Endothelial cell of umbilical vein (primary cell): ENCODE measurements around the gene NLRP6. TPM values are rescaled to one million over a fixed set of nuclear protein-coding genes. Genes with fewer than 3 reads are reported as not detected.
"Not testable (repeated sequence)": the region's sequence is repeated elsewhere in the genome, so short reads cannot be mapped to it uniquely, and the experiment has no call there.

Source experiments
- BruUV-seq: library from RNA; stranded (reverse); fragments of 400-500 nt; replicated peaks from 2 replicates; lab custom pipeline; 2021; lab: Mats Ljungman, UMichigan
- CTCF ChIA-PET: fragments of 300-600, 350-600 bp; sonication (Branson Sonifier 250); formaldehyde crosslinking; loops from one replicate; lab custom pipeline; 2021; ENCODE audit warnings: antibody characterized with exemption, inconsistent platforms; lab: Charles Lee
- POLR2A ChIA-PET: fragments of 300-600, 350-600 bp; sonication (Branson Sonifier 250); formaldehyde crosslinking; loops from one replicate; lab custom pipeline; 2021; ENCODE audit warnings: antibody characterized with exemption, inconsistent platforms; lab: Charles Lee
- DNase-seq: peaks from one replicate; pipeline ENCODE4 v3.0.0-alpha.2; 2011; ENCODE audit warnings: low read depth, low spot score
- FAIRE-seq: peaks from 2 replicates; lab custom pipeline; 2011; peaks lifted over from hg19 to GRCh38; lab: Jason Lieb, UNC
- H2AFZ ChIP-seq: 2 replicates; pipeline ENCODE4 v1.6.0; 2012; ENCODE audit warnings: low read depth, low read length, control low read depth, inconsistent platforms
- H3K27ac ChIP-seq: 2 replicates; pipeline ENCODE4 v1.5.1; 2011; ENCODE audit warnings: low read depth, mild to moderate bottlenecking, control low read depth, low read length, moderate library complexity; ENCODE audit not compliant: insufficient read depth
- H3K27me3 ChIP-seq, 2 experiments: 2 replicates each; pipeline versions ENCODE4 v1.6.0 to v1.6.1; 2011; ENCODE audit warnings: low read length in 2 of 2, mixed read lengths in 1 of 2; ENCODE audit not compliant: control insufficient read depth in 2 of 2, insufficient read depth in 2 of 2
- H3K36me3 ChIP-seq, 2 experiments: 2 replicates in 1 of 2; 3 replicates in 1 of 2; pipeline ENCODE4 v1.5.1; 2011; ENCODE audit warnings: low read length in 2 of 2, mild to moderate bottlenecking in 1 of 2, moderate library complexity in 1 of 2; ENCODE audit not compliant: control insufficient read depth in 2 of 2, insufficient read depth in 2 of 2; ENCODE audit errors: extremely low read depth in 1 of 2
- H3K4me1 ChIP-seq: 3 replicates; pipeline ENCODE4 v1.5.1; 2011; ENCODE audit warnings: mild to moderate bottlenecking, low read length; ENCODE audit not compliant: control insufficient read depth, insufficient read depth; ENCODE audit errors: extremely low read depth
- H3K4me2 ChIP-seq: 2 replicates; pipeline ENCODE4 v1.6.1; 2011; ENCODE audit warnings: low read length, control low read depth, mixed read lengths; ENCODE audit not compliant: insufficient read depth
- H3K4me3 ChIP-seq, 3 experiments: fragments of 200-600 bp in 1 of 3; sonication (generic), shearing (Covaris generic) in 1 of 3; replicated peaks in 1 of 3; 2 replicates each; pipeline ENCODE4 v1.5.1; 2011 to 2016; ENCODE audit warnings: control low read depth in 3 of 3, low read length in 3 of 3, mild to moderate bottlenecking in 2 of 3, inconsistent platforms in 1 of 3, low read depth in 1 of 3, moderate library complexity in 1 of 3; ENCODE audit not compliant: insufficient read depth in 1 of 3
- H3K79me2 ChIP-seq: 2 replicates; pipeline ENCODE4 v1.6.0; 2012; ENCODE audit warnings: low read length, inconsistent platforms; ENCODE audit not compliant: control insufficient read depth, insufficient read depth
- H3K9ac ChIP-seq: replicated peaks from 2 replicates; pipeline ENCODE3; 2011; ENCODE audit warnings: low read length, control low read depth; ENCODE audit not compliant: insufficient read depth; ENCODE audit errors: extremely low read depth
- H3K9me1 ChIP-seq: replicated peaks from 3 replicates; pipeline ENCODE4 v1.6.0; 2011; ENCODE audit warnings: mild to moderate bottlenecking, low read length; ENCODE audit not compliant: control insufficient read depth, insufficient read depth; ENCODE audit errors: extremely low read depth
- H3K9me3 ChIP-seq: replicated peaks from 2 replicates; pipeline ENCODE4 v1.5.1; 2012; ENCODE audit warnings: low read length, inconsistent platforms; ENCODE audit not compliant: control insufficient read depth, insufficient read depth
- H4K20me1 ChIP-seq: replicated peaks from 2 replicates; pipeline ENCODE3; 2011; ENCODE audit warnings: mild to moderate bottlenecking, low read length; ENCODE audit not compliant: control insufficient read depth, insufficient read depth; ENCODE audit errors: extremely low read depth
- CTCF ChIP-seq, 2 donors: IDR thresholded peaks; 1 replicate in 1 of 2; 2 replicates in 1 of 2; pipeline ENCODE4 v1.5.1; 2011; ENCODE audit warnings: low read length in 2 of 2, mild to moderate bottlenecking in 2 of 2, moderate library complexity in 2 of 2, control low read depth in 1 of 2, inconsistent platforms in 1 of 2, low read depth in 1 of 2; ENCODE audit not compliant: insufficient read depth in 1 of 2; ENCODE audit errors: extremely low read depth in 1 of 2
- EZH2 ChIP-seq: IDR thresholded peaks from 2 replicates; pipeline ENCODE4 v1.6.1; 2012; ENCODE audit warnings: borderline replicate concordance, low read depth, mild to moderate bottlenecking, moderate library complexity, low read length, inconsistent platforms; ENCODE audit not compliant: severe bottlenecking
- FOS ChIP-seq: IDR thresholded peaks from 2 replicates; pipeline ENCODE4 v1.6.1; 2011; ENCODE audit warnings: mild to moderate bottlenecking, low read length, moderate library complexity, borderline replicate concordance; ENCODE audit not compliant: insufficient read depth
- GATA2 ChIP-seq: IDR thresholded peaks from 2 replicates; pipeline ENCODE4 v1.7.0; 2011; ENCODE audit warnings: low read depth, mild to moderate bottlenecking, moderate library complexity, mixed read lengths, low read length; ENCODE audit not compliant: insufficient read length, insufficient read depth
- JUN ChIP-seq: IDR thresholded peaks from 2 replicates; pipeline ENCODE4 v1.6.1; 2011; ENCODE audit warnings: borderline replicate concordance, low read depth; ENCODE audit not compliant: insufficient read length, insufficient read depth
- MYC ChIP-seq: IDR thresholded peaks from one replicate; pipeline ENCODE4 v1.6.1; 2011; ENCODE audit warnings: mild to moderate bottlenecking, low read depth, low read length
- POLR2A ChIP-seq: IDR thresholded peaks from 2 replicates; pipeline ENCODE4 v1.6.1; 2012; ENCODE audit warnings: low read depth, mild to moderate bottlenecking, control low read depth, low read length
- POLR2AphosphoS5 ChIP-seq: IDR thresholded peaks from 2 replicates; pipeline ENCODE4 v1.6.1; 2012; ENCODE audit warnings: low read depth, mild to moderate bottlenecking, control low read depth, low read length, moderate library complexity; ENCODE audit not compliant: insufficient read depth
- dilution Hi-C: fragments of 300-500 bp; cut with MboI; formaldehyde crosslinking; loops from one replicate; pipeline ENCODE4 v1.15.0; 2019; ENCODE audit warnings: low sequenced_read_pairs; ENCODE audit not compliant: extremely low pct_ligation_motif_present
- intact Hi-C: fragments of 100-400 bp; cut with micrococcal nuclease; formaldehyde crosslinking; loops from one replicate; pipeline ENCODE4 v1.10.0; 2022
- polyA plus RNA-seq, 4 experiments: library from polyadenylated mRNA; depleted of rRNA in 3 of 4; stranded (reverse) in 3 of 4; unstranded in 1 of 4; fragments of >200 nt; gene quantifications; 2 replicates each; pipeline versions ENCODE4 v1.2.1 to v1.2.3, GENCODE V29; 2011 to 2012; ENCODE audit warnings: missing spikeins in 1 of 4
- total RNA-seq: library from RNA; stranded (reverse); gene quantifications from 2 replicates; pipeline ENCODE4 v1.2.3, GENCODE V29; 2021

NLRP6 gene
- total and polyA plus RNA-seq, 2 donors (not counting 3 experiments of a cell fraction or from before 2014, with no cell fraction given): not detected

DNA sequence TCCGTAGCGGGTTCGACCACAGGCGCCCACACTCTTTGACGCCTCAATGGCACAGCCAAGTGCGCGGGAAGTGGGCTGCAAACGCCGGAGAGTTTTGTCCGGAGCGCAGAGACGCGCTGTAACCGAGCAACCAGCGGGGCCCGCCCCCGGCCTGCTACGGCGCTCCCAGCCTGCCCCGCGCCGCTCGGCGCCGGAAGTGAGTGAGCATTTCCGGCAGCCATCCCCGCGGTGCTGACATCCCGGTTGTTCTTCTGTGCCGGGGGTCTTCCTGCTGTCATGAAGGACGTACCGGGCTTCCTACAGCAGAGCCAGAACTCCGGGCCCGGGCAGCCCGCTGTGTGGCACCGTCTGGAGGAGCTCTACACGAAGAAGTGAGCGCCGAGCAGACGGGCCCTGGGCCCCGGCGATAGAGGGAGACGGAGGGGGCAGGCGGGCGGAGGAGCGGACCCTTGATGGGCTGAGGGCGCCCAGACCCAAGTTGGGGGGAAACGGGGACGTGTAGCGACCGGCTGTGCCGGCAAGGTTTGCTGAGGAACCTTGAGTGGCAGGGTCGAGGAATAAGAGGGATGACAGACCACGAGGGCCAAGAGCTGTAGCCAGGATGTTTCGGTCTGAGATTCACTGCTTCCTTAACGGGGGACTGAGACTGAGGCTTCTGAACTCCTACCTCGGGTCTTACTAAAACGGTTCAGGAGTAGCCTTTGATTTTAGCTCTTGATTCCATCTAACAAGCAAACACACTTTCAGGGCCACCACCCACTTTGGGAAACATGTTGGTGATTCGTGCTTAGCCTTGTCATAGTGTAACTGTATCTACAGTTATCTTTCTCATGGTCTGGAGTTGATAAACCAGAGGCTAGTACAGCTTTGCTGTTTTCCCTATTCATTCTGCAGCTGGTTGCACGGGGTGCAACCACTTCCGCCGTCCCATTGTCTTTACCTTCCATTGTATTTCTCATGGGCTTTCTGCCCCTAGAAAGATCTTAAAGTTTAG, 41.1 kb upstream of the NLRP6 start, which contains the start of gene PSMD13:
TSS of gene PSMD13 (plus strand) at position 203 of the 994 bp plus-strand sequence. CDS start at position 277, 74 bp downstream.
- peaks cover 2 to 6% of the 10 kb centered on the region in 2 experiments for H3K36me3 ChIP-seq
- peak within 1 kb of the TSS; percentile 90 for H3K4me2 ChIP-seq
- CTCF ChIA-PET: interaction anchor here (1.1 to 5.8 kb wide), 4 partner anchors 14 to 68 kb away, joined by 3 to 33 read pairs (median 4); partner anchors contain the start of genes BET1L and RIC8A
- peak; percentile 85 for DNase-seq
- peak within 1 kb of the TSS; percentile 88 for H2AFZ ChIP-seq
- peak within 1 kb of the TSS; percentile 92 for H3K27ac ChIP-seq
- H3K79me2 ChIP-seq: peaks cover 47% of the 10 kb centered on the region
- intact Hi-C loops (loop anchor here (1.0 to 5.0 kb wide), 4 partner anchors 30 to 270 kb away; partner anchors contain the start of genes BET1L, IFITM2, RIC8A and RNH1), dilution Hi-C loops (no loop called here)
- FAIRE-seq: peak; percentile 77
- peaks cover 16% of the 10 kb centered on the region for H3K4me1 ChIP-seq
- H3K9ac ChIP-seq: peak within 1 kb of the TSS; percentile 99
- H4K20me1 ChIP-seq: no peaks in the 10 kb centered on the region
- TSS peak; percentile 42 for BruUV-seq
- TF ChIP-seq EZH2 (no peak), CTCF (IDR thresholded peaks at IDR 0.05; ENCODE audit: extremely low read depth in 1 of 2, insufficient read depth in 1 of 2, low read depth in 1 of 2, low read length in 2 of 2) (no peak), FOS (peak; percentile 21), POLR2AphosphoS5 (peak; percentile 82), MYC (no peak), GATA2 (no peak), JUN (no peak), POLR2A (peak; percentile 83)
- peak within 1 kb of the TSS; percentile 81 to 100 (median 99) for H3K4me3 ChIP-seq
- no peaks in the 10 kb centered on the region for H3K27me3 ChIP-seq
- POLR2A ChIA-PET: interaction anchor here (1.0 kb wide), 1 partner anchor 30 kb away, joined by 4 read pairs; the partner anchor contains the start of genes BET1L and RIC8A
- H3K9me1 ChIP-seq: no peaks in the 10 kb centered on the region
- H3K9me3 ChIP-seq: no peaks in the 10 kb centered on the region

DNA sequence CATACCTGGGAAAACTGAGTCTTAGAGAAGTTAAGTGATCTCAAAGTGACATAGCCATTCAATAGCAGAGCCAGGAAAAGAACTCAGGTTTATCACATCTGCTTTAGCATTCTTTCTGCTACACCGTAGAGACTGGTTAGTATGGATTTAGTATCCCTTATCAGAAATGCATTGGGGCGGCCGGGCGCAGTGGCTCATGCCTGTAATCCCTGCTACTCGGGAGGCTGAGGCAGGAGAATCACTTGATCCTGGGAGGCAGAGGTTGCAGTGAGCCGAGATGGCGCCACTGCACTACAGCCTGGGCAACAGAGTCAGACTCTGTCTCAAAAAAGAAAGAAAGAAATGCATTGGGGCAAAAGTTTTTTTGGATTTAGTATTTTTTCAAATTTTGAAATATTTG, 39.9 kb upstream of the NLRP6 start:
- FAIRE-seq, BruUV-seq, H2AFZ ChIP-seq, H4K20me1 ChIP-seq, DNase-seq, H3K9me1 ChIP-seq, H3K4me3 ChIP-seq, H3K27me3 ChIP-seq, H3K9me3 ChIP-seq, POLR2A ChIA-PET, H3K36me3 ChIP-seq, H3K27ac ChIP-seq, dilution Hi-C loops: not testable (repeated sequence)
- Histone ChIP-seq H3K4me1 (peaks cover 16% of the 10 kb centered on the region), H3K9ac (peak overlapping the region; percentile 99), H3K79me2 (peaks cover 47% of the 10 kb centered on the region), H3K4me2 (peak overlapping the region; percentile 90)
- CTCF ChIA-PET: interaction anchor here (1.3 to 5.8 kb wide), 2 partner anchors 13 to 67 kb away, joined by 4 to 33 read pairs; no protein-coding TSS in a partner anchor
- intact Hi-C loops: loop anchor here (5.0 kb wide), 1 partner anchor 69 kb away; the partner anchor contains the start of gene IFITM2
